OCI-LY7 (cell line): ENCODE data around the gene USP4. TPM values are rescaled to one million over a fixed set of nuclear protein-coding genes. Genes with fewer than 3 reads are reported as not detected.
A peak's percentile ranks its signal among the peaks of the same experiment; 100 is the strongest.

Source experiments
- BruUV-seq: library from RNA; stranded (reverse); fragments of 400-500 nt; replicated peaks from 2 replicates; lab custom pipeline; 2021; lab: Mats Ljungman, UMichigan
- CTCF ChIA-PET: fragments of 300-600 bp; sonication (Branson Sonifier 250); formaldehyde crosslinking; loops from one replicate; lab custom pipeline; 2022; ENCODE audit warnings: antibody characterized with exemption; ENCODE audit not compliant: unreplicated experiment; lab: Charles Lee
- POLR2A ChIA-PET: fragments of 300-600 bp; sonication (Branson Sonifier 250); formaldehyde crosslinking; loops from one replicate; lab custom pipeline; 2022; ENCODE audit warnings: antibody characterized with exemption; lab: Charles Lee
- DNase-seq: peaks from one replicate; pipeline ENCODE4 v3.0.0-alpha.2; 2015; ENCODE audit warnings: low spot score
- H2AFZ ChIP-seq: fragments of 200-600 bp; sonication (generic), shearing (Covaris generic); 2 replicates; pipeline ENCODE4 v1.6.1; 2014; ENCODE audit warnings: mild to moderate bottlenecking, antibody characterized with exemption, low read length, moderate library complexity
- H3K27ac ChIP-seq: fragments of 200-600 bp; sonication (generic); 2 replicates; pipeline ENCODE4 v1.5.1; 2014; ENCODE audit warnings: mixed run types, low read depth, mild to moderate bottlenecking, moderate library complexity, low read length, inconsistent platforms; ENCODE audit not compliant: poor library complexity, severe bottlenecking
- H3K36me3 ChIP-seq: fragments of 200-600 bp; sonication (generic); 2 replicates; pipeline ENCODE4 v1.6.1; 2014; ENCODE audit warnings: mild to moderate bottlenecking, antibody characterized with exemption, low read length, moderate library complexity, mixed read lengths; ENCODE audit not compliant: insufficient read depth
- H3K4me1 ChIP-seq: fragments of 200-600 bp; sonication (generic); 2 replicates; pipeline ENCODE4 v1.5.1; 2014; ENCODE audit warnings: mild to moderate bottlenecking, low read length; ENCODE audit not compliant: insufficient read depth, poor library complexity, severe bottlenecking
- H3K4me2 ChIP-seq: fragments of 200-600 bp; sonication (generic); 2 replicates; pipeline ENCODE4 v1.6.1; 2014; ENCODE audit warnings: mild to moderate bottlenecking, low read length
- H3K4me3 ChIP-seq: fragments of 200-600 bp; sonication (generic); 2 replicates; pipeline ENCODE4 v1.5.1; 2014; ENCODE audit warnings: mild to moderate bottlenecking, low read depth, low read length; ENCODE audit not compliant: poor library complexity, severe bottlenecking
- H3K79me2 ChIP-seq: fragments of 200-600 bp; sonication (generic); 2 replicates; pipeline ENCODE4 v1.6.1; 2016; ENCODE audit warnings: low read depth, mild to moderate bottlenecking, low read length, moderate library complexity, mixed read lengths; ENCODE audit not compliant: insufficient read depth
- H3K9me2 ChIP-seq: fragments of 200-600 bp; sonication (generic); 2 replicates; pipeline ENCODE4 v1.6.1; 2016; ENCODE audit warnings: mild to moderate bottlenecking, low read length, mixed read lengths; ENCODE audit not compliant: insufficient read depth
- H3K9me3 ChIP-seq: fragments of 200-600 bp; sonication (generic); 2 replicates; pipeline ENCODE4 v1.6.1; 2014; ENCODE audit warnings: mild to moderate bottlenecking, mixed run types, low read length, mixed read lengths
- H4K20me1 ChIP-seq: fragments of 200-600 bp; sonication (generic); 2 replicates; pipeline ENCODE4 v1.6.1; 2014; ENCODE audit warnings: mild to moderate bottlenecking, antibody characterized with exemption, low read length, moderate library complexity, mixed read lengths; ENCODE audit not compliant: insufficient read depth
- CTCF ChIP-seq: fragments of 200-600 bp; sonication (generic); conservative IDR thresholded peaks from 2 replicates; pipeline ENCODE4 v1.5.1; 2014; ENCODE audit warnings: mild to moderate bottlenecking, antibody characterized with exemption, low read length, moderate library complexity, mixed read lengths
- EZH2phosphoT487 ChIP-seq: fragments of 200-600 bp; sonication (generic); IDR thresholded peaks from 2 replicates; pipeline ENCODE4 v1.6.1; 2018; ENCODE audit warnings: low read depth, borderline replicate concordance, mild to moderate bottlenecking, mixed run types, antibody characterized with exemption, low read length, moderate library complexity, mixed read lengths
- intact Hi-C: fragments of 100-400 bp; cut with micrococcal nuclease; formaldehyde crosslinking; loops from one replicate; pipeline ENCODE4 v1.10.0; 2022; ENCODE audit not compliant: unreplicated experiment
- total RNA-seq, 2 experiments: library from RNA; depleted of rRNA in 1 of 2; stranded (reverse); fragments of >200 nt in 1 of 2; shearing (Covaris generic) in 1 of 2; gene quantifications; 2 replicates each; pipeline ENCODE4 v1.2.3, GENCODE V29; 2014 to 2022

USP4 gene
- total RNA-seq, 2 experiments from 2014 or later = 28.6 to 74.6 TPM

GRCh38 chr3:49260806-49261324 lies 79.0 kb downstream of the USP4 start:
- POLR2A ChIA-PET = no interaction called here
- Histone ChIP-seq H3K9me3 (no peaks in the 10 kb centered on the region), H3K79me2 (no peaks in the 10 kb centered on the region), H3K36me3 (no peaks in the 10 kb centered on the region; the same call in 1 of the 2 replicates), H3K4me2 (no peak overlapping the region), H4K20me1 (no peaks in the 10 kb centered on the region), H2AFZ (no peak overlapping the region), H3K27ac (no peak overlapping the region), H3K4me1 (no peaks in the 10 kb centered on the region), H3K4me3 (no peak overlapping the region), H3K9me2 (no peaks in the 10 kb centered on the region)
- no peak for DNase-seq
- CTCF ChIA-PET = no interaction called here
- TF ChIP-seq CTCF (no peak), EZH2phosphoT487 (no peak)
- TSS peak; percentile 61 for BruUV-seq
- intact Hi-C loops = no loop called here

DNA sequence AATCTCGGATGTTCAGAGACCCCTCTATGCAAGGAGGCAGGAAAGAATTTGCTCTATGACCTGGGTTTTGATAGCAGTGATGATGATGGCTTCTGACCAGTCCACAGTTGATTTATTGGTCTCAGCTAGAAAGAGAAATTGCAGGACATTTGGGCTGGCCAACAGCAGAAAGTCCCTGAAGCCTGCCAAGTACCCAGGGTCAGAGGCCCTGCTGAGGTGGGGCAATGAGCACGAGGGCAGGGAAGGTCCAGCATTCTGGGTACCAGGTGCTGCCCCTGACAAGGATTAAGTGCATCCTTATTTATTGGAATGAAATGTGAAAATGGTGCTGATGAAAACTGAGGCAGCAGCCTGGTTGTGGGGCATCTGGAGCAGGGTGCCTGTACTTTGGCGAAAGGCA lies 82.7 kb downstream of the USP4 start:
- no peaks in the 10 kb centered on the region for H3K9me2 ChIP-seq
- intact Hi-C loops = no loop called here
- no peaks in the 10 kb centered on the region for H3K36me3 ChIP-seq
- H3K79me2 ChIP-seq = no peaks in the 10 kb centered on the region
- no peak overlapping the region for H3K27ac ChIP-seq
- H3K4me1 ChIP-seq = no peaks in the 10 kb centered on the region
- POLR2A ChIA-PET = no interaction called here
- no peaks in the 10 kb centered on the region for H3K9me3 ChIP-seq
- no TSS peak for BruUV-seq
- CTCF ChIA-PET = no interaction called here
- no peak for TF ChIP-seq CTCF
- no peak for TF ChIP-seq EZH2phosphoT487
- no peak overlapping the region for H3K4me2 ChIP-seq
- H3K4me3 ChIP-seq = no peak overlapping the region
- no peak for DNase-seq
- no peaks in the 10 kb centered on the region for H4K20me1 ChIP-seq
- H2AFZ ChIP-seq = no peak overlapping the region

GRCh38 chr3:49255718-49256511 lies 83.9 kb downstream of the USP4 start:
- no peak overlapping the region for H3K27ac ChIP-seq
- no peaks in the 10 kb centered on the region for H3K9me2 ChIP-seq
- no TSS peak for BruUV-seq
- H3K36me3 ChIP-seq = no peaks in the 10 kb centered on the region
- no peaks in the 10 kb centered on the region for H4K20me1 ChIP-seq
- H3K79me2 ChIP-seq = no peaks in the 10 kb centered on the region
- H3K9me3 ChIP-seq = no peaks in the 10 kb centered on the region
- TF ChIP-seq EZH2phosphoT487 (no peak), CTCF (no peak)
- H3K4me2 ChIP-seq = no peak overlapping the region
- no peak for DNase-seq
- intact Hi-C loops = no loop called here
- H3K4me1 ChIP-seq = no peaks in the 10 kb centered on the region
- H2AFZ ChIP-seq = no peak overlapping the region
- ChIA-PET CTCF (no interaction called here), POLR2A (no interaction called here)
- no peak overlapping the region for H3K4me3 ChIP-seq
